ENCODE data around the gene GRB14.

Gene GRB14

GRCh38 chr2:164613321-164613982 lies 7.8 kb downstream of the GRB14 start:
- no peak for DNase-seq (ENCODE audit: low read depth)

- no peak for DNase-seq (ENCODE audit: low read depth)
These were observed 11.5 kb downstream of the GRB14 start for GRCh38 chr2:164609790-164610189.

- no peak for DNase-seq (ENCODE audit: low read depth)
These were observed 14.7 kb downstream of the GRB14 start for GRCh38 chr2:164606557-164606956.

DNA sequence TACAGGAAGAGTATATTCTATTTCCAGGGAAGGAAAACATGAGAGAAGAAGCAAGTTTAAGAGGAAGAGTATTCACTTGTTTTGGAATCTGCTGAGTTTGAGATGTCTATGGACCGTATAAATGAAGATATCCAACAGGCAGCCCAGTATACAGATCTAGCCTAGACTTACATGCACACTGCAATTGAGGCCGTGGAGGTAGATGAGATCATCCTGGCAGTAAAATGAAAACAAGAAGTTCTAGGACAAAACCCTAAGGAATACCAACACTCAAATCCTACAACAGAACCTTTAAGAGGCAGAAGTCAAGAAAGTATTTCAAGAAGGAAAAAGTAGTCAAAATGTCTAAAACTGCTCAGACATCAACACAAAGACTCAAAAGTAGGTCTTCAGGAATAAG lies 16.0 kb downstream of the GRB14 start:
- no peak for DNase-seq (ENCODE audit: low read depth)

- DNase-seq (ENCODE audit: low read depth) = no peak
These were observed 20.5 kb downstream of the GRB14 start for GRCh38 chr2:164600763-164601162.

GRCh38 chr2:164599954-164600589 lies 21.2 kb downstream of the GRB14 start:
- no peak for DNase-seq (ENCODE audit: low read depth)

DNA sequence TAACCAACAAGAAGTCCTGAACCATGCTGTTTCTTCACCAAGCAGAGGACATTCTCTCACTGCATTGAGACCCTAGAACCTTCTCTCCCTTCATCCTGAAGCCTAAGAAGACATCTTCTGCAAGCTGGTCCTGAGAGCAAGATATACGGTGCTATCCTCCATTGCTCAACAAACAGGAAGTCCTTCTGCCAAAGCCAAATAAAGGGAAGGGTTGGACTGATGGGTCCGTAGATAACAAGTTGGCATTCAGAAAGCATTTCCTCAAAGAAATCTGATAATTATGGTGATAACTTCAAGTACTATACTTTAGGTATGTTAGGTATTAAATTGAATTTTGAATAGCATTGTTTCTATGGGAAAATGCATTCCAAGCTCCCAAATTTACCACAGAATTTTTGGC lies 23.3 kb downstream of the GRB14 start:
- DNase-seq (ENCODE audit: low read depth) = no peak

GRCh38 chr2:164595031-164595430 lies 26.3 kb downstream of the GRB14 start:
- DNase-seq (ENCODE audit: low read depth) = no peak

DNA sequence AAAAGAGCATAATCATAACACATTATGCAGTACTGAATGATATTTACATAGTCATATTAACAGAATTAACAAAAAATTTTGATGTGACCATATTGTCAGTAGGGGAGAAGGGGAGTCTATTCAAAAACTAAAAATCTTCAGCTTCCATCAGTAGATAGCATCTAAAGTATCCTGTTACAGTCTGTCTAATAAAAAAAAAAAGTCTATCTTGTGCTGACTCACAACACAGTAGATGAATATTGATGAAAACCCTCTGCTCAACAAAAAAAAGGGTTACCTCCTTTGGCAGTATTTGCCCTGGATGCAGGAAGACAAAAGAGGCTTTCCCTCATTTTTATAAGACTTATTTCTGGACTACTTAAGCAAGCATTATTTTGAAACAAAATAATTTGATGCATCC lies 27.3 kb downstream of the GRB14 start:
- no peak for DNase-seq (ENCODE audit: low read depth)

- no peak for DNase-seq (ENCODE audit: low read depth)
These were observed 27.7 kb downstream of the GRB14 start for GRCh38 chr2:164593541-164593940.

DNA sequence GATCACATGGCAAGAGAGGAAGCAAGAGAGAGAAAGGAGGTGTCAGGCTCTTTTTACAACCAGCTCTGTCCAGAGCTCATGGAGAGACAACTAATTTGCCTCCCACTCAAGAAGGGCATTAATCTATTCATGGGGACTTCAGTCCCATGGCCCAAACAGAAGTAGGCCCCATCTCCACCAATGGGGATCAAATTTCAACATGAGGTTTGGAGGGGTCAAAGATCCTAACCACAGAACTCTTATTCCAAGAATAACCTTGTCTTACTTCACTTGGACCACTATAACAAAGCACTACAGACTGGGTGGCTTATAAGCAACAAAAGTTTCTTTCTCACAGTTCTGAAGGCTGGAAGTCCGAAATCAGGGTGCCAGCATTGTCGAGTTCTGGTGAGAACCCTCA lies 31.8 kb downstream of the GRB14 start:
- DNase-seq (ENCODE audit: low read depth) = no peak

DNA sequence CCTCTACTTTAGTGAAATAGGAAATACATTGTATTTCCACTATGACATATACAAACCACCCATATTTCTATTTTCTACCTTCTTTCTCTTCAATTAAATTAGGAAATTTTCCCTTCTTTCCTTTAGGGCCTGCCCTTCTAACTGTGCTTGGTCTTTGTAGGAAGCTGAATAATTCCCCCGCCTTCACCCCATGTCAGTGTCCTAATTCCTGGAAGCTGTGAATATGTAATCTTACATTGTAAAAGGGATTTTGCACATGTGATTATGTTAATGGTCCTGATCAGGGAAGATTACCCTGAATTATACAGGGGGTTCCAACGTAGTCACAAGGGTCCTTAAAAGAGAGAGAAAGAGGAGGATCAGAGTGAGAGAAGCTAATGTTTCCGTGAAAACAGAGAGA lies 40.2 kb downstream of the GRB14 start:
- no peak for DNase-seq (ENCODE audit: low read depth)

DNA sequence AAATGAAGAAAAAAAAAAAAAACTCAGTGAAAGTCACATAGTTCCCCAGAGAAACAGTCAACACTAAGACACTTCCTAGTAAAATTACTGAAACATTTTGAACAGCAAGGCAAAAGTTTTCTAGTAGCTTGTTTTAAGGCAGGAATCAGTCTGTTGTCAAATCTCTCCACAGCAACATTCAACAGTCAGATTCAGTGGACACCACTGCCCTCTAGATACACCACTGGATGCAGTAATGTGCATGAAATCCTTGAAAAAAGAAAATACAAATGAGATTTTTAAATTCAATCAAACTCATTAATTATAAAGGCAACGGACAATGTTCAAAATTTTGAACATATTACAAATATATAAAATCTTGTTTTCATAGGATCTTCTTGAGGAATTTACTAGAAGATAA lies 46.4 kb downstream of the GRB14 start:
- DNase-seq (ENCODE audit: low read depth) = no peak

DNA sequence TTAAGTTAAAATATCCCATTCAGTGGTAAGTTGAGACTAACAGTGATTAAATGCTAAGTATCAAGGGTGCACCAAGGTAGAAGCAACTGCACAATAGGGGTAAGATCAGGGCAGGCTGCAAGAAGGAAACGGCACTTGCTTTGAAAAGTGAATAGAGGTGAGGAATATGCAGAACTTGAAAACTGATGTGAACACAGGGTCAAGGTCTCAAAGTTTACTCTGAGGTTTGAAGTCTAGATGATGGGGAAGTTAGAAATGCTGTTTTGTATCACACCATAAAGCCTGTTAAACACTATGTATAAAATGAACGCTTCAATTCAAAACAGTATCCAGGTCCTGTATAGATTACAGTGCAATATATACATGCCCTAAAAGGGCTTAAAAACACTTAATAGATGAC lies 50.8 kb downstream of the GRB14 start:
- no peak for DNase-seq (ENCODE audit: low read depth)

DNA sequence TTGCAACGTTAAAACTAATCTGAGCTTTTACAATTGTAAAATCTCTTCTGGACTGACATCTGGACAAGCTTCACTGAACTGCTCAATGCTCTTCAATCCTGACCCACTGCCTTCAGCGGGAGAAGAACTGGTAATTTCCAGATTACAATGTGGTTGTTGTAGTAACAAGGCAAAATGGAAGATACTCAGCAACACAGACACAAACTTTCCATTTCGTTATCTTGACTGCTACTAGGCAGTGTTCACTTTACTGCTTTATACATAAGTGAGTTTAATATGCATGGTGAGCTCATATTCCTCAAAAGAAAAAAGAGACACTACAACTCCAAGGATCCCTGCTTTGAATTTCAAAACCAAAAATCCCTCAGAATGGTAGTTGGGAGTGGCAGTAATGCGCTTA lies 51.9 kb downstream of the GRB14 start:
- DNase-seq (ENCODE audit: low read depth) = no peak

- DNase-seq (ENCODE audit: low read depth) = no peak
These were observed 53.0 kb downstream of the GRB14 start for GRCh38 chr2:164568317-164568716.

GRCh38 chr2:164567335-164567989 lies 53.8 kb downstream of the GRB14 start:
- no peak for DNase-seq (ENCODE audit: low read depth)

GRCh38 chr2:164565359-164565758 lies 55.9 kb downstream of the GRB14 start:
- DNase-seq (ENCODE audit: low read depth) = no peak

- DNase-seq (ENCODE audit: low read depth) = no peak
These were observed 58.6 kb downstream of the GRB14 start for GRCh38 chr2:164562666-164563065.

GRCh38 chr2:164561991-164562390 lies 59.3 kb downstream of the GRB14 start:
- no peak for DNase-seq (ENCODE audit: low read depth)

- DNase-seq (ENCODE audit: low read depth) = no peak
These were observed 59.9 kb downstream of the GRB14 start for GRCh38 chr2:164561416-164561815.

DNA sequence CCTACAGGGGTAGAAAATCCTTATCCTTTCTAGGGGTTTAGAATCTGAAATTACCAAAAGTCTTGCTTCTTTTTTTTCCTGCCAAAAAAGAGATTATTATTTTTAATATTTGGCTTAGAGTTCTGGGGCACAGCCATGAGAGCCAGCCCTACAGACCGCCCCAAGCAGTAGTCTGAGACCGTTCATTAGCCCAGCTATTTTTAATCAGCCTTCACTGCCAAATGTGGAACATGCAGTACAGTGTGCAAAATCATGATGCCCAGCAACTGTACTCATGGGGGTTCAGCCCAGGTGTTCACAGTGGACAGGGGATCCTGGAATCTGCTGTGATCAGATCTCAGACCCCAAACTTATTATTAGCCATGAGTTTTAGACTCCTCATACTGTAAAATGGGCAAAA lies 60.4 kb downstream of the GRB14 start:
- no peak for DNase-seq (ENCODE audit: low read depth)

DNA sequence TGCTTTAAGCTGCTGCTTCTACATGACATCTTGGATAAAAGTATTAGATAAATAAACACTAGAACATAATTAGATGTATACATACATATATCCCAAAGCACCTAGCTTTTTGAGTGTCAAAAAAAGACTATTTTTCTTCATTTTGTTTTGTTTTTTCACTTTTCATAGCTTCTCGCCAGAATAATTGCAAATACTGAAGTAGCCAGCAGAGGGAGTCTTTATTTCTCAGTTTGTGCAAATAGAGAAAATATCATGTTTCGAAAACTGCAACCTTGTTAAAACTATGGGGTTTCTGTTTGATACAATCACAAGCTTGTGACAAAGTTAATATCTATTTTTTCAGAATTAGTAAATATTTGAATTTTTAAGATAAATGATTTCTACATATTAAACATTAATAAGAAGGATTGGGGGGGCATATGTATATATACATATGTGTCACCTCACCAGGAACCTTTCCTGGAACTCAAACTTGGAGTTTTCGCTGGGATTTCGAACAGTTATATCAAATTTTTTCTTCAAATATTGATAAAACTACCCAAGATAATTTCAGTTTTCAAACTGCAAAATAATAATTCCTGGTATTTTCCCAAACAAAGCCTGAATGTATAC lies 61.0 kb downstream of the GRB14 start:
- DNase-seq (ENCODE audit: low read depth) = no peak

Data from stimulated activated CD8-positive, alpha-beta memory T cell treated with anti-CD3 and anti-CD28 coated beads, Interleukin-12 subunit alpha, Interleukin-12 subunit beta, amount 100 ng/mL, for 1 hour (primary cell).